ENCODE results near the gene YAP1.

YAP1 gene

GRCh38 chr11:102238391-102238821 is 128.2 kb downstream of the YAP1 start:
- Histone ChIP-seq H3K27ac (ENCODE audit: insufficient read depth, low read depth, low read length, poor library complexity, severe bottlenecking) (no peak overlapping the region), H3K27me3 (ENCODE audit: control insufficient read depth, insufficient read depth, low read length, poor library complexity, severe bottlenecking) (no peaks in the 10 kb centered on the region), H3K4me3 (ENCODE audit: insufficient read depth, low read depth, low read length) (no peak overlapping the region), H3K36me3 (ENCODE audit: control insufficient read depth, insufficient read depth, low read length) (no peaks in the 10 kb centered on the region), H3K4me1 (ENCODE audit: control insufficient read depth, insufficient read depth, low read length) (peaks cover 5% of the 10 kb centered on the region), H3K9me3 (ENCODE audit: control insufficient read depth, low read length) (no peaks in the 10 kb centered on the region)

GRCh38 chr11:102239448-102239847 is 129.2 kb downstream of the YAP1 start:
- Histone ChIP-seq H3K9me3 (ENCODE audit: control insufficient read depth, low read length) (no peaks in the 10 kb centered on the region), H3K4me1 (ENCODE audit: control insufficient read depth, insufficient read depth, low read length) (peaks cover 4% of the 10 kb centered on the region), H3K36me3 (ENCODE audit: control insufficient read depth, insufficient read depth, low read length) (no peaks in the 10 kb centered on the region), H3K4me3 (ENCODE audit: insufficient read depth, low read depth, low read length) (no peak overlapping the region), H3K27me3 (ENCODE audit: control insufficient read depth, insufficient read depth, low read length, poor library complexity, severe bottlenecking) (no peaks in the 10 kb centered on the region), H3K27ac (ENCODE audit: insufficient read depth, low read depth, low read length, poor library complexity, severe bottlenecking) (no peak overlapping the region)
- WGBS, 2 experiments, result 93 to 98% methylated on average over 2 of the region's 2 CpGs

- H3K27me3 ChIP-seq (ENCODE audit: control insufficient read depth, insufficient read depth, low read length, poor library complexity, severe bottlenecking), result no peaks in the 10 kb centered on the region
- no peaks in the 10 kb centered on the region for H3K4me1 ChIP-seq (ENCODE audit: control insufficient read depth, insufficient read depth, low read length)
- H3K36me3 ChIP-seq (ENCODE audit: control insufficient read depth, insufficient read depth, low read length), result no peaks in the 10 kb centered on the region
- H3K27ac ChIP-seq (ENCODE audit: insufficient read depth, low read depth, low read length, poor library complexity, severe bottlenecking), result no peak overlapping the region
- 94% methylated on average over 5 to 6 of the region's 6 CpGs for WGBS, 2 experiments
- H3K9me3 ChIP-seq (ENCODE audit: control insufficient read depth, low read length), result no peaks in the 10 kb centered on the region
- H3K4me3 ChIP-seq (ENCODE audit: insufficient read depth, low read depth, low read length), result no peak overlapping the region
Observed at GRCh38 chr11:102239911-102240310, 129.7 kb downstream of the YAP1 start.

GRCh38 chr11:102240502-102240901 is 130.3 kb downstream of the YAP1 start:
- Histone ChIP-seq H3K9me3 (ENCODE audit: control insufficient read depth, low read length) (no peaks in the 10 kb centered on the region), H3K36me3 (ENCODE audit: control insufficient read depth, insufficient read depth, low read length) (no peaks in the 10 kb centered on the region), H3K4me1 (ENCODE audit: control insufficient read depth, insufficient read depth, low read length) (no peaks in the 10 kb centered on the region), H3K27ac (ENCODE audit: insufficient read depth, low read depth, low read length, poor library complexity, severe bottlenecking) (no peak overlapping the region), H3K27me3 (ENCODE audit: control insufficient read depth, insufficient read depth, low read length, poor library complexity, severe bottlenecking) (no peaks in the 10 kb centered on the region), H3K4me3 (ENCODE audit: insufficient read depth, low read depth, low read length) (no peak overlapping the region)
- WGBS, 2 experiments, result 90 to 91% methylated on average over 2 of the region's 2 CpGs

GRCh38 chr11:102241026-102241425 is 130.8 kb downstream of the YAP1 start:
- Histone ChIP-seq H3K4me1 (ENCODE audit: control insufficient read depth, insufficient read depth, low read length) (no peaks in the 10 kb centered on the region), H3K36me3 (ENCODE audit: control insufficient read depth, insufficient read depth, low read length) (no peaks in the 10 kb centered on the region), H3K27me3 (ENCODE audit: control insufficient read depth, insufficient read depth, low read length, poor library complexity, severe bottlenecking) (no peaks in the 10 kb centered on the region), H3K4me3 (ENCODE audit: insufficient read depth, low read depth, low read length) (no peak overlapping the region), H3K27ac (ENCODE audit: insufficient read depth, low read depth, low read length, poor library complexity, severe bottlenecking) (no peak overlapping the region), H3K9me3 (ENCODE audit: control insufficient read depth, low read length) (no peaks in the 10 kb centered on the region)
- WGBS, 2 experiments, result 86 to 90% methylated on average over 1 of the region's 1 CpG

GRCh38 chr11:102243399-102243884 is 133.2 kb downstream of the YAP1 start:
- H3K27ac ChIP-seq (ENCODE audit: insufficient read depth, low read depth, low read length, poor library complexity, severe bottlenecking), result no peak overlapping the region

GRCh38 chr11:102244681-102245409 is 134.6 kb downstream of the YAP1 start:
- Histone ChIP-seq H3K9me3 (ENCODE audit: control insufficient read depth, low read length) (no peaks in the 10 kb centered on the region), H3K27ac (ENCODE audit: insufficient read depth, low read depth, low read length, poor library complexity, severe bottlenecking) (no peak overlapping the region), H3K4me1 (ENCODE audit: control insufficient read depth, insufficient read depth, low read length) (no peaks in the 10 kb centered on the region), H3K27me3 (ENCODE audit: control insufficient read depth, insufficient read depth, low read length, poor library complexity, severe bottlenecking) (no peaks in the 10 kb centered on the region), H3K4me3 (ENCODE audit: insufficient read depth, low read depth, low read length) (no peak overlapping the region), H3K36me3 (ENCODE audit: control insufficient read depth, insufficient read depth, low read length) (no peaks in the 10 kb centered on the region)
- 91 to 94% methylated on average over 5 of the region's 5 CpGs for WGBS, 2 experiments

More at GRCh38 chr11:102243399-102243884, 133.2 kb downstream of the YAP1 start:
- Histone ChIP-seq H3K4me1 (ENCODE audit: control insufficient read depth, insufficient read depth, low read length) (no peaks in the 10 kb centered on the region), H3K9me3 (ENCODE audit: control insufficient read depth, low read length) (no peaks in the 10 kb centered on the region), H3K27me3 (ENCODE audit: control insufficient read depth, insufficient read depth, low read length, poor library complexity, severe bottlenecking) (no peaks in the 10 kb centered on the region), H3K4me3 (ENCODE audit: insufficient read depth, low read depth, low read length) (no peak overlapping the region), H3K36me3 (ENCODE audit: control insufficient read depth, insufficient read depth, low read length) (no peaks in the 10 kb centered on the region)
- WGBS, 2 experiments, result 86 to 90% methylated on average over 2 of the region's 2 CpGs

- 98 to 100% methylated on average over 1 to 2 of the region's 2 CpGs for WGBS, 2 experiments
- no peaks in the 10 kb centered on the region for H3K4me1 ChIP-seq (ENCODE audit: control insufficient read depth, insufficient read depth, low read length)
- no peak overlapping the region for H3K27ac ChIP-seq (ENCODE audit: insufficient read depth, low read depth, low read length, poor library complexity, severe bottlenecking)
- H3K9me3 ChIP-seq (ENCODE audit: control insufficient read depth, low read length), result no peaks in the 10 kb centered on the region
- H3K27me3 ChIP-seq (ENCODE audit: control insufficient read depth, insufficient read depth, low read length, poor library complexity, severe bottlenecking), result no peaks in the 10 kb centered on the region
- no peaks in the 10 kb centered on the region for H3K36me3 ChIP-seq (ENCODE audit: control insufficient read depth, insufficient read depth, low read length)
- H3K4me3 ChIP-seq (ENCODE audit: insufficient read depth, low read depth, low read length), result no peak overlapping the region
Observed at GRCh38 chr11:102251423-102251822, 141.2 kb downstream of the YAP1 start.

- H3K36me3 ChIP-seq (ENCODE audit: control insufficient read depth, insufficient read depth, low read length), result no peaks in the 10 kb centered on the region
- no peak overlapping the region for H3K4me3 ChIP-seq (ENCODE audit: insufficient read depth, low read depth, low read length)
- no peaks in the 10 kb centered on the region for H3K9me3 ChIP-seq (ENCODE audit: control insufficient read depth, low read length)
- 82 to 94% methylated on average over 5 to 6 of the region's 6 CpGs for whole genome bisulfite sequencing, 2 experiments
- H3K27me3 ChIP-seq (ENCODE audit: control insufficient read depth, insufficient read depth, low read length, poor library complexity, severe bottlenecking), result no peaks in the 10 kb centered on the region
- H3K27ac ChIP-seq (ENCODE audit: insufficient read depth, low read depth, low read length, poor library complexity, severe bottlenecking), result no peak overlapping the region
- H3K4me1 ChIP-seq (ENCODE audit: control insufficient read depth, insufficient read depth, low read length), result no peaks in the 10 kb centered on the region
Observed at GRCh38 chr11:102252339-102252891, 142.2 kb downstream of the YAP1 start.

GRCh38 chr11:102253020-102253715 is 142.9 kb downstream of the YAP1 start:
- H3K36me3 ChIP-seq (ENCODE audit: control insufficient read depth, insufficient read depth, low read length), result no peaks in the 10 kb centered on the region
- no peak overlapping the region for H3K4me3 ChIP-seq (ENCODE audit: insufficient read depth, low read depth, low read length)
- no peaks in the 10 kb centered on the region for H3K27me3 ChIP-seq (ENCODE audit: control insufficient read depth, insufficient read depth, low read length, poor library complexity, severe bottlenecking)
- H3K27ac ChIP-seq (ENCODE audit: insufficient read depth, low read depth, low read length, poor library complexity, severe bottlenecking), result no peak overlapping the region
- H3K9me3 ChIP-seq (ENCODE audit: control insufficient read depth, low read length), result no peaks in the 10 kb centered on the region
- WGBS, 2 experiments, result 60 to 80% methylated on average over 3 of the region's 3 CpGs
- no peaks in the 10 kb centered on the region for H3K4me1 ChIP-seq (ENCODE audit: control insufficient read depth, insufficient read depth, low read length)
